ENCODE data around the gene APLN. TPM values are rescaled to one million over a fixed set of nuclear protein-coding genes. Genes with fewer than 3 reads are reported as not detected.

The APLN gene
- total and polyA plus RNA-seq, 9 of the 15 experiments (the other 6 are each of a cell fraction or from before 2014, with no cell fraction given), result 0.04 to 0.06 TPM; not detected in 7

- intact Hi-C loops (cut with micrococcal nuclease) (no loop called here), in situ Hi-C loops (cut with MboI) (no loop called here)
- Histone ChIP-seq H3K4me2 (ENCODE audit: insufficient read depth, low read length) (no peak overlapping the region), H3K9me1 (ENCODE audit: control insufficient read depth, insufficient read depth, low read length) (no peaks in the 10 kb centered on the region), H2AFZ (ENCODE audit: low read depth, low read length) (no peak overlapping the region), H3K27ac (ENCODE audit: extremely low read depth, low read depth, low read length) (no peak overlapping the region), H3K27me3 (ENCODE audit: control insufficient read depth in 2 of 2, insufficient read depth in 2 of 2, low read length in 2 of 2) (peaks cover 22 to 94% of the 10 kb centered on the region in 2 experiments), H3K4me3 (no peak overlapping the region), H3K9me3 (replicated peaks; ENCODE audit: control insufficient read depth, insufficient read depth, low read depth, low read length) (no peaks in the 10 kb centered on the region), H3K9ac (ENCODE audit: insufficient read depth in 1 of 2, low read depth in 2 of 2, low read length in 2 of 2) (no peak overlapping the region), H3K36me3 (ENCODE audit: control insufficient read depth, insufficient read depth, low read length) (no peaks in the 10 kb centered on the region), H4K20me1 (replicated peaks; ENCODE audit: control insufficient read depth, insufficient read depth, low read length) (0 out of 2 replicates have a peak, but pooled peaks cover 11% of the 10 kb centered on the region), H3K4me1 (replicated peaks in 1 of 2; ENCODE audit: control insufficient read depth in 2 of 2, insufficient read depth in 2 of 2, low read length in 2 of 2) (peaks cover 0 to 17% of the 10 kb centered on the region in 2 experiments; a peak in 2 of 5 replicates), H3K79me2 (ENCODE audit: control insufficient read depth, insufficient read depth, low read length) (no peaks in the 10 kb centered on the region)
- FAIRE-seq (no peak), DNase-seq (ENCODE audit: extremely low read depth in 1 of 4, low spot score in 3 of 4) (no peak), ATAC-seq (no peak)
- 0% methylated on average over 4 of the region's 7 CpGs for WGBS (ENCODE audit: insufficient coverage, low coverage, missing lambda C conversion rate)
- ChIA-PET POLR2A (interaction anchor here (0.5 to 0.6 kb wide), 2 partner anchors 35 to 36 kb away, joined by 3 read pairs; no protein-coding TSS in a partner anchor), CTCF (ENCODE audit: low intra/inter-chr PET ratio) (interaction anchor here (0.6 kb wide), 1 partner anchor 421 kb away, joined by 4 read pairs; no protein-coding TSS in a partner anchor)
- BruUV-seq (replicated peaks), result no TSS peak
- TF ChIP-seq U2AF1 (optimal IDR thresholded peaks at IDR 0.05; ENCODE audit: low read depth, low read length), result no peak
- TF ChIP-seq BRCA1 (IDR thresholded peaks at IDR 0.05), result no peak
- no peak for TF ChIP-seq BRCA1 (CRISPR knock-in tag; IDR thresholded peaks at IDR 0.05)
- TF ChIP-seq SRSF1 (IDR thresholded peaks at IDR 0.05; ENCODE audit: low read depth, low read length), result no peak
- TF ChIP-seq MNT (conservative IDR thresholded peaks at IDR 0.05), result no peak
- TF ChIP-seq ZNF431 (CRISPR knock-in tag; IDR thresholded peaks at IDR 0.05), result no peak
- no peak for TF ChIP-seq CBX5 (IDR thresholded peaks at IDR 0.05; ENCODE audit: borderline replicate concordance, low read depth)
- TF ChIP-seq ILK (tag; IDR thresholded peaks at IDR 0.05; ENCODE audit: borderline replicate concordance, low read depth), result no peak
- no peak for TF ChIP-seq ARHGAP35 (IDR thresholded peaks at IDR 0.05; ENCODE audit: partially characterized antibody)
- TF ChIP-seq ZKSCAN1 (IDR thresholded peaks at IDR 0.05; ENCODE audit: low read depth, low read length), result no peak
- TF ChIP-seq RNF219 (CRISPR knock-in tag; IDR thresholded peaks at IDR 0.05), result no peak
- TF ChIP-seq CHD1 (IDR thresholded peaks at IDR 0.05; ENCODE audit: low read length), result no peak
- TF ChIP-seq CUX1 (CRISPR knock-in tag; IDR thresholded peaks at IDR 0.05), result no peak
- no peak for TF ChIP-seq GTF2E2 (tag; IDR thresholded peaks at IDR 0.05)
Observed at GRCh38 chrX:129650821-129651510, 3.8 kb downstream of the APLN start.
